ENCODE measurements around the gene RAB3GAP1. TPM values are rescaled to one million over a fixed set of nuclear protein-coding genes. Genes with fewer than 3 reads are reported as not detected.

The RAB3GAP1 gene
- total and polyA plus RNA-seq, 2 donors from 2014 or later: 16.6 to 41.4 TPM

DNA sequence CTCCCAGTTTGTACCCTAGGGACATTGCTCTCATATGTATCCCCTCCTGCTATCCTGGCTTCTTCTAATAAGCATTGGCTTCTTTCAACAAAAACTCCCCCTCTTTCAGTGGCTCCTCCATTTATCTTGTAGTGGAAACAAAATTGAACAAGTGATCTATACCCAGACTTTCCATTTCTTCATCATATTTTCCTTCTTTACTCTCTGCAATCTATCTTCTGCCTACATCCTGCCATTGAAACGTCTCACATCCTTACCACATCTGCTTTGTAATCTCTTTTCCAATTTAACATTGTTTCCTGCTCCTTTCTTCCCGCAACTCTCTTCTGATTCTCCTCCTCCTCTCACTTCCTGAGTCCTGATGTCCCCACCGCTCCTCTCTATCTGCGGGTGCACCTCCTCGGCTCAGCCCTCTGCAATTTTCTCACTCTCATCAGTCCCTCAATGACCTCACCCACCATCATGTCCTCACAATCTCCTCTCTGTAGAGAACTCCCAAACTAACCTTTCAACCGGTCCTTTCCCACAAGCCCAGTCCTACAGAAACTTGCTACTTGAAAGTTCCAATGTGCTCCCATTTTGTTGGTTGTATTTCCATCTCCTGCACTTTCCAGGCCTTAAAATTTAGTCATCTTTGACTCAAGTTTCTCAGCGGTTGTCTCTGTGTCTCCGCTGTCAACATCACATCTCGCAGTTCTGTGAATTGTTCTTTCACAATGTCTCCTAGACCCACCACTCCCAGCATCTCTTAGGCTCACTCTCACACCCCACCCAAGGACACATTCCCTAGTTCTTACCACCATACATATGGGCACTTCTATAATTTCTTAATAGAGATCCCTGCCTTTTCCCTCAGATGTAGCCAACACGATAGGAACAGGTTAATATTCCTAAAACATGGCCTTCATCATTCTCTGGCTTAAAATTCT is 28.9 kb upstream of the RAB3GAP1 start:
- DNase-seq: no peak
- no peaks in the 10 kb centered on the region for H3K9me3 ChIP-seq (ENCODE audit: control insufficient read depth in 2 of 3, insufficient read depth in 1 of 3, low read length in 3 of 3)

DNA sequence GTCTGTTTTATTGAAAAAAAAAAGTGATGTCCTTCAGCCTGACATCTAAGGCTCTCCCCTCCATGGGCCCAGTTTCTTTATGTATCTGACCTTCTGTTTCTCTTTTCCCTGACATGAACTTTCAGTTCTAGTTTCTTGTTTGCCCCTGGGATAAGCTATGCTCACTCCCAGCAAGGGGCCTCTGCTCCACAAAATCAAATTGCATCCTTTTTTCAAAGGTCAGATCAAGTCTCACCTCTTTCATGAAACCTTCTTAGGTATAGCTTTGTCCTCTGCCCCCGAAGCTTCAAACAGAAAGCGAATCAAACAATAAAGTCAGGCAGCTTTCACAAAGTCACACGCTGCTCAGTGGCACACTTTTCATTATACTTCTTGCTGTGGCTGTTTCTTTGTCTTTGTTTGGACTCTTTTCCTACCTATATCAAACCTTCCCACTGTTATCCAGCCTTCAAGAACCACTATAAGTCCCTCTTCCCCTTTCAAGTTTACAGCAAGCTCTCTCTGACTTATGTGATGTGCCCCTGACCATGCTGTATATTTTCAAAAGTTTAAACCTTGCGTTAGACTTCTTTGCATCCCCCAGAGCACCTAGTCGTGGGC is 28.1 kb upstream of the RAB3GAP1 start:
- no peak overlapping the region for H3K9ac ChIP-seq (ENCODE audit: low read length in 3 of 3)
- no peak for FAIRE-seq
- no peaks in the 10 kb centered on the region for H3K9me3 ChIP-seq (ENCODE audit: control insufficient read depth in 2 of 3, insufficient read depth in 1 of 3, low read length in 3 of 3)
- TF ChIP-seq, protein P1, sequence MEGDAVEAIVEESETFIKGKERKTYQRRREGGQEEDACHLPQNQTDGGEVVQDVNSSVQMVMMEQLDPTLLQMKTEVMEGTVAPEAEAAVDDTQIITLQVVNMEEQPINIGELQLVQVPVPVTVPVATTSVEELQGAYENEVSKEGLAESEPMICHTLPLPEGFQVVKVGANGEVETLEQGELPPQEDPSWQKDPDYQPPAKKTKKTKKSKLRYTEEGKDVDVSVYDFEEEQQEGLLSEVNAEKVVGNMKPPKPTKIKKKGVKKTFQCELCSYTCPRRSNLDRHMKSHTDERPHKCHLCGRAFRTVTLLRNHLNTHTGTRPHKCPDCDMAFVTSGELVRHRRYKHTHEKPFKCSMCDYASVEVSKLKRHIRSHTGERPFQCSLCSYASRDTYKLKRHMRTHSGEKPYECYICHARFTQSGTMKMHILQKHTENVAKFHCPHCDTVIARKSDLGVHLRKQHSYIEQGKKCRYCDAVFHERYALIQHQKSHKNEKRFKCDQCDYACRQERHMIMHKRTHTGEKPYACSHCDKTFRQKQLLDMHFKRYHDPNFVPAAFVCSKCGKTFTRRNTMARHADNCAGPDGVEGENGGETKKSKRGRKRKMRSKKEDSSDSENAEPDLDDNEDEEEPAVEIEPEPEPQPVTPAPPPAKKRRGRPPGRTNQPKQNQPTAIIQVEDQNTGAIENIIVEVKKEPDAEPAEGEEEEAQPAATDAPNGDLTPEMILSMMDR (IDR thresholded peaks at IDR 0.05; ENCODE audit: borderline replicate concordance, extremely low read depth, insufficient read depth): no peak
- H3K27ac ChIP-seq (ENCODE audit: low read depth in 2 of 2, low read length in 2 of 2): no peak overlapping the region
- H3K36me3 ChIP-seq (ENCODE audit: control insufficient read depth in 2 of 3, insufficient read depth in 3 of 3, low read length in 3 of 3): no peaks in the 10 kb centered on the region
- H3K4me3 ChIP-seq (ENCODE audit: low read length in 3 of 3): no peak overlapping the region
- no peak for DNase-seq
- intact Hi-C loops (cut with DNase I): no loop called here
- no peaks in the 10 kb centered on the region for H3K27me3 ChIP-seq (ENCODE audit: control insufficient read depth, insufficient read depth, low read length)
- H3K4me1 ChIP-seq (ENCODE audit: control insufficient read depth in 2 of 3, insufficient read depth in 2 of 3, low read depth in 1 of 3, low read length in 3 of 3): no peaks in the 10 kb centered on the region

More for the DNA sequence above, 28.9 kb upstream of the RAB3GAP1 start:
- intact Hi-C loops (cut with DNase I): no loop called here
- Histone ChIP-seq H3K4me1 (ENCODE audit: control insufficient read depth in 2 of 3, insufficient read depth in 2 of 3, low read depth in 1 of 3, low read length in 3 of 3) (no peaks in the 10 kb centered on the region), H3K36me3 (ENCODE audit: control insufficient read depth in 2 of 3, insufficient read depth in 3 of 3, low read length in 3 of 3) (no peaks in the 10 kb centered on the region), H3K4me3 (ENCODE audit: low read length in 3 of 3) (no peak overlapping the region), H3K9ac (ENCODE audit: low read length in 3 of 3) (no peak overlapping the region), H3K27me3 (ENCODE audit: control insufficient read depth, insufficient read depth, low read length) (no peaks in the 10 kb centered on the region), H3K27ac (ENCODE audit: low read depth in 2 of 2, low read length in 2 of 2) (no peak overlapping the region)
- no peak for FAIRE-seq
- TF ChIP-seq, protein P1 (IDR thresholded peaks at IDR 0.05; ENCODE audit: borderline replicate concordance, extremely low read depth, insufficient read depth): no peak

DNA sequence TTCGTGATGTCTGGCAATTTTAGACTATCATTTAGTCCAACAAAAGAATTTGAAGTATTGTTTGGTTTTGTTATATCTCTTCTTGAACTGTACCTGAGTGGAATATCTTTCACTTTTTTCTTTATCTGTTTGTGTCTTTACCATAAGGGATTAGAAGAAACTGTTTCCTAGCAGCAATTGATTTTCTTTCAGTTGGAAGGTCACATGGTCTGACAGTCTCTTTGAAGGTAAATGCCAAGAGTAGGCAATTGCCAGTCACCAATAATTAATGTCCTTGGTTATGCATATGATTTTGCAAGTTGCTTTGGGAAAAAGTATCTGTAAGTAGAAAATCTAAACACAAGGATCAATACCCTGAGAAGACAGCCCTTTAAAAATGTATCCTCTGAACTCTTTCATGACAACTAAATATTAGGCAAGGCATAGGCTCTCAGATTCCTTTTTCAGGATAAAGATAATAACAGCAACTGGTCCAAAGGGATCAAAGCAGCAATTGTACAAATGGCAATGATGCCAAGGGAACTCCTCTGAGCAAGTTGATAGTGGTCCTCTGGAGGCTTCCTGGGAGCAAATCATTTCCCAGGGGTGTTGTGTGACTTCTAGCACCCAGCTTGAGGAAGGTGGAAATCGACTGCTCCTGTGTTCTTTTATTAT is 22.5 kb upstream of the RAB3GAP1 start:
- Histone ChIP-seq H3K9me3 (ENCODE audit: control insufficient read depth in 2 of 3, insufficient read depth in 1 of 3, low read length in 3 of 3) (no peaks in the 10 kb centered on the region), H3K27ac (ENCODE audit: low read depth in 2 of 2, low read length in 2 of 2) (no peak overlapping the region), H3K36me3 (ENCODE audit: control insufficient read depth in 2 of 3, insufficient read depth in 3 of 3, low read length in 3 of 3) (no peaks in the 10 kb centered on the region), H3K4me3 (ENCODE audit: low read length in 3 of 3) (no peak overlapping the region), H3K4me1 (ENCODE audit: control insufficient read depth in 2 of 3, insufficient read depth in 2 of 3, low read depth in 1 of 3, low read length in 3 of 3) (no peaks in the 10 kb centered on the region), H3K9ac (ENCODE audit: low read length in 3 of 3) (no peak overlapping the region), H3K27me3 (ENCODE audit: control insufficient read depth, insufficient read depth, low read length) (no peaks in the 10 kb centered on the region)
- TF ChIP-seq, protein P1 (IDR thresholded peaks at IDR 0.05; ENCODE audit: borderline replicate concordance, extremely low read depth, insufficient read depth): no peak
- DNase-seq (no peak), FAIRE-seq (no peak)
- intact Hi-C loops (cut with DNase I): no loop called here
